Hypothalamus (tissue), 51 donors: ENCODE measurements around the gene CCDC170.
A peak's percentile ranks its signal among the peaks of the same experiment; 100 is the strongest.
"Not testable (repeated sequence)": the region's sequence is repeated elsewhere in the genome, so short reads cannot be mapped to it uniquely, and the experiment has no call there.

Experiments
- DNase-seq, 51 donors: peaks; one replicate each; lab custom pipeline; 2025; lab: John Stamatoyannopoulos, UW

CCDC170 gene

GRCh38 chr6:151539506-151540268 is 45.9 kb downstream of the CCDC170 start:
- no peak for DNase-seq

- no peak for DNase-seq
These were observed 50.6 kb downstream of the CCDC170 start for GRCh38 chr6:151544453-151544852.

- not testable (repeated sequence) for DNase-seq
These were observed 51.1 kb downstream of the CCDC170 start for GRCh38 chr6:151544884-151545283.

GRCh38 chr6:151546941-151547659 is 53.3 kb downstream of the CCDC170 start:
- no peak for DNase-seq

GRCh38 chr6:151548201-151548600 is 54.4 kb downstream of the CCDC170 start:
- no peak for DNase-seq

GRCh38 chr6:151549790-151550189 is 56.0 kb downstream of the CCDC170 start:
- DNase-seq, result no peak

GRCh38 chr6:151550618-151551017 is 56.8 kb downstream of the CCDC170 start:
- no peak for DNase-seq

GRCh38 chr6:151551223-151551857 is 57.5 kb downstream of the CCDC170 start:
- DNase-seq, result no peak

GRCh38 chr6:151553416-151554165 is 59.8 kb downstream of the CCDC170 start:
- DNase-seq, result no peak

GRCh38 chr6:151561238-151561637 is 67.4 kb downstream of the CCDC170 start:
- no peak for DNase-seq

- no peak for DNase-seq
These were observed 70.8 kb downstream of the CCDC170 start for GRCh38 chr6:151564654-151565053.

GRCh38 chr6:151565940-151566339 is 72.1 kb downstream of the CCDC170 start:
- no peak for DNase-seq

- no peak for DNase-seq
These were observed 72.7 kb downstream of the CCDC170 start for GRCh38 chr6:151566557-151566956.

- peak in 30 of 51 donors; percentile 0 to 61 (median 6) for DNase-seq
These were observed 82.8 kb downstream of the CCDC170 start for GRCh38 chr6:151576633-151577032.

- no peak for DNase-seq
These were observed 83.4 kb downstream of the CCDC170 start for GRCh38 chr6:151577257-151577656.

- no peak for DNase-seq
These were observed 91.9 kb downstream of the CCDC170 start for GRCh38 chr6:151585741-151586140.

GRCh38 chr6:151589667-151590066 is 95.8 kb downstream of the CCDC170 start:
- DNase-seq, result no peak

- no peak for DNase-seq
These were observed 96.9 kb downstream of the CCDC170 start for GRCh38 chr6:151590742-151591141.

GRCh38 chr6:151592449-151593159 is 98.8 kb downstream of the CCDC170 start:
- DNase-seq, result no peak
